Epidermal melanocyte (primary cell): ENCODE data around the gene GRM4.

Experiments used
- DNase-seq: peaks from one replicate; pipeline ENCODE4 v3.0.0; 2011; ENCODE audit warnings: low spot score; ENCODE audit not compliant: insufficient read length

The GRM4 gene

DNA sequence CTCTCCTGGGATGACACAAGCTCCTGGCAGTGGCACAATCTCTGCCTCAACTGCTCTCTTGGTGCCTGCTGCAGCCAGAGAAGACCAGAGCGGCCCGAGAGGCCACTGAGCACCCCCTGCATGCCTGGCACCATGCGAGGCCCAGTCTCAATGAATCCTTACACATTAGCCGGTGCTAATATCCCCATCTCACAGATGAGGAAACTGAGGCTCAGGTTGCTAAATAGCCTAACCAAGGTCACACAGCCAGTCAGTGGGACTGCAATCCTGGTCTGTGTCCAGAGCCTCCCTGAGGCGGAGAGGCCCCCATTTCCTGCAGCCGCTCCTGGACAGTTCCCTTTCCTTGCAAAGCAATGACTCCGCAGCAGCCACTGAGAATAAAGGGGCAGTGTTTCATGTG lies 81.2 kb downstream of the GRM4 start:
- no peak for DNase-seq

DNA sequence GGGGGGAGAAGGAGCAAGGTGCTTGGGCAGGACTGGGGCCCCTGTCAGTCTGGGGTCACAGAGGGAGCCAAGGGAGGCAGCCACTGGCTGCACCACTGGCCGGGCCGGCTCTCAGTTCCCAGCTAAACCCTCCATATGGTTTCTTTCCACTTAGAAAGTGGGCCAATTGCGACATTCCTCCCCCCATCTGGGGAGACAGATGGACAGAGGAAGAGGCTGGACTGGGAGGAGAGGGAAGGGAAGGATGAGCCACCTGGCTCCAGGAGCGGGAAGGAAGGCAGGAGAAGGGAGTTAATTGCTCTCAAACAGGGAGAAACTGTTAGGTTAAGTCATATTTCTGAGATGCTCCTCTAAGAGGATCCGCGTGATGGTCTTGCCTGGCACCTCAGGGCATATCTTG lies 82.2 kb downstream of the GRM4 start:
- DNase-seq = no peak

DNA sequence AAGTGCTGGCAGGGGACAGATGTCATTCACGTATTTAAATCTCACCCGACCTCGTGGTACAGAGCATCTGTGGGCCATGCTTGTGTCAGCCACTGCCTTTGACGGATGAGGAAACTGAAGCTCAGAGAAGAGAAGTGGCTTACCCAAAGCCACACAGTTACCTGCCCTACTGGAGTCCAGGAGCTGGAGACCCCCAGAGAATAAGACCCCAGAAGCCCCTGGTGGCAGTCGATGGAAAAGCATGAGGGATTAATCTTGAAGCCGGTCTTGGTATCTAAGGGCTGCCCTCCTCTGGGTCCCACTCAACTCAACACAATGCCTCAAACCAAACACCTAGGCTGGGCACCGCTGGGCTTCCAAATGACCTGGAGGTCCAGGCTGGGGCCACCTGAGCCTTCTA lies 83.1 kb downstream of the GRM4 start:
- no peak for DNase-seq

DNA sequence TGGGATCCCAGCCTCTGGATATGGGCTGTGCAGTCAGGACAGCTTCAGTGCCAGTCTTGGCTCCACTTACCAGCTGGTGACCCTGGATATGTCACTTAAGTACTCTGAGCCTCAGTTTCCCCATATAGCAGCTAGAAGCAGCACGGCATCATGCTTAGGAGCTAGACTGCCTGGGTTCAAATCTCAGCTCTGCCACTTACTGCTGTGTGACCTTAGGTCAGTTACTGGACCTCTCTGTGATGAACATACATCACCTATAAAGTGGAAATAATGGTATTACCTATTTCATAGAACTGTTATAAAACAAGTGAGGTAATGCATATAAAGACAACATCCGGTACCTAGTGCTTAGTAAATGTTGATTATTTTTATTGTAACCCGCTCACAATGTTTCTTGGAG lies 83.7 kb downstream of the GRM4 start:
- no peak for DNase-seq

DNA sequence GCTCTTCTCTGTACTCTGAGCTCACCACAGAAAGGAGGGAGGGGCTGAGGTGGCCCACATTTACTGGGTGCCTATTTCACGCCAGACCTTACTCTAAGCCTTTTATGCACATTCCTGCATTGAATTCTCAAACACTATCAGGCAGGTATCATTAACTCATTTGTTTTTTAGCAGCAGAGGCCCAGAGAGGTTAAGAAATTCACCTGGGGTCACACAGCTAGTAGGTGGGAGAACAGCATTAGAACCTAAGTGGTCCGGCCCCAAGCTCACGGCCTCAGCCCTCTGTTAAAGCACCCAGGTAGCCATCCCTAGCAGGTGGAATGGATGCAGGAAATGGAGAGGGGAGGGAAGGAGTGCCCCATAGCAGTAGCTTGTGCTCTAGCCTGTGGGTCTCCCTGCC lies 84.5 kb downstream of the GRM4 start:
- no peak for DNase-seq

DNA sequence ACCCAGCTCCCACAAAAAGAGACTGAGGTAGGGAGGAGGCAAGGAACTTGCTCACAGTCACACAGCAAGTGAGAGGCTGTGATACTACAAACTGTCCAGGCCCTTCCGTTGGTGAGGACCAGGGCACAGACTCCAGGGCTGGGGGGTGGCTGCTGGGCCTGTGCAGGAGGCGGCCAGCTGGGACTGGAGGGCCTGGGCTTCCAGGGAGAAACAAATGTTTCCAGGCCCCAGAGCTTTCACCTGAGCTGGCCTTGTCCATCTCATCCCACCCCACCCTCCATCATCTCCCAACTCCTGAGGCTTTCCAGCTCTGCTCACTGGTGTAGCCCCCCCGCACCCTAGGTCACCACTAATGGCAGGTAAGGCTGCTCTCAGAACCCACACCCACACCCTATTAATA lies 86.0 kb downstream of the GRM4 start:
- no peak for DNase-seq

DNA sequence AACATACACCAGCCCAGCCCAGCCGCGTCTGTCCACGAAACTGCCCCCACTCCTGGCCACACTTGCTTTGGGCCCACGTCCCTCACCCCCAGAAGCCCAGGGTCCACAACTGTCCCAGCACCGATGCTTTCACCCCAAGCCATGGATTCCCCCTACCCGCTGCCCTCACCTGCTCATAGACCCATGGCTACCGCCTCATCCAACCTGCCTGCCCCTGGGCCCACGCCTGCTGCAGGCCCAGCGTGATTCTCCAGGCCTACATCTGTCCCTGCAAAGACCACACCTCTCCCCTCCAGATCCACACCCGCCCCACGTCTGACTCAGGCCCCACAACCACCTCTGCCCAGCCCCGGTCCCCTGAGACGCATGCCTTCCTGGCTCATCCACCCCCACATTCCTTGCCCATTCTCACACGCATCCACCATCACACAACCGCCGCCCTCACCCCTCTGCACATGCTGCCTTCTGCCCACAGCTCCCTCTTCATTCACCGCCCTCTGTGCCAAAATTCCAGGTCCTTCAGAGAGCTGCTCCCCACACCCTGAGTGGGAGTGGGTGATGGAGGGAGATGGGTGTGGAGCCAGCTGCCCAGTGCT lies 86.7 kb downstream of the GRM4 start:
- no peak for DNase-seq

DNA sequence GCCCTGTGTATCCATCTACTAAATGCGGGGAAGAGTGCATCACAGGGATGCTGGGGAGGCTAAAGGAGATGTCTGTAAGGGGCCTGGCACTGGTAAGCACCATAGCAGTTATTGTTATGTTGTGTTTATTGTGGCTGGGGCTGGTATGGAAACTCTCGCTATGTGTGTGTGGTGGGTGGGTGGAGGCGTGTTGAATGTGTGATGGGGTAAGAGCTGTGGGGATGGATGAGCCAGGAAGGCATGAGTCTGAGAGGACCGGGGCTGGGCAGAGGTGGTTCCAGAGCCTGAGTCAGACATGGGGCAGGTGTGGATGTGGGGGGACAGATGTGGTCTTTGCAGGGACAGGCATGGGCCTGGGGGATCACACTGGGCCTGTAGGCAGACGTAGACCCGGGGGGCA lies 88.1 kb downstream of the GRM4 start:
- no peak for DNase-seq

DNA sequence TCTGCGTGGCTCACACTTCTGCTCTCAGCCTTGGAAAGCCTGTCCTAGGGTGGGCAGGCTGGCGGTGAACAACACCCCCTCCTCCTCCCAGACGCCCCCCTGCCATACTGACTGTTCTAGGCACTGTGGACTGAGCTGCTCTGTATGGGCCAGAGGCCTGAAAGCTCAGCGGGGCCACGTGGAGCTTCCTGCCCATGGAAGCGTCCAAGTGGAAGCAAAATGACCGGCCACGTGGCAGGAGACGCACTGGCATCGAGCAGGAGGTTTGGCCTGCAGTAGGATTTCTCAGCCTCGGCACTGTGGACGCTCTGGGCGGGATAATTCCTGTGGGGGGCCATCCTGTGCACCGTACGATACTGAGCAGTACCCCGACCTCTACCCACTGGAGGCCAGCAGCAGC lies 88.7 kb downstream of the GRM4 start:
- no peak for DNase-seq

DNA sequence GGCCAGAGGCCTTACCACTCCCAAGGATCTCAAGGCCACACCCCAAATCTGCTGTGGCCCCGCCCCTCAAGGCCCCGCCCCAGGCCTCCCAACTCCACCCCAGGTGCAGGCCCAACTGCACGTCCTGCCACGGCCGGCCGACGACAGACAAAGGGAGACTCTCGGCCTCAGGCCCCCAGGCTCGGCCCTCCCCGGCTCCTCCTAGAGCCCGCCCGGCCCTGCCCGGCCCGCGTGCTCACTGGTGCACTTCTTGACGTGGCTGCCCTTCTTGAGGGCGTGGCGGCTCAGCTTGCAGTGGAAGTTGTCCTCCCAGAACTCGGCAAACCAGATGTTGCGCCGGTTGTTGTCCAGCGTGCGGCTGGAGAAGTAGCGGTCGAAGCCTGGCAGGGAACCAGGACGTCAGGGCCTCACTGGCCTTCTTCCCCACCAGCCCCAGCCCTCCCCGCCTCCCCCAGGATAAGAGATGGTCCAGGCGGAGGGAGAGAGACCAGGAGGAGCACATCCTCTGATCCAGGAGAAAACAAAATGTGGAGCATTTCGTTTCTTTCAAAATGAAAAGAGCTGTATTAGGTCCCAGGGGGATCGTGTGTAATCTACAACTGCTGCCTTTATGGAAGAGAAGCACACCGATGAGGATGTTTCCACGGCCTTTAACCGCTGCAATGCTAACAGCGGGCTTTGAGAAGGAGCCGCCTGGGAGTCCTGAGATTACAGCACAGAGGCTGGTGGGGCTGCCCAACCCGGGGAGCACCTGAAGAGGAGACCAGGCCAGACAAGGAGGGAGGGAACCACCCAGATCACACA lies 89.4 kb downstream of the GRM4 start:
- peak; percentile 32 for DNase-seq

DNA sequence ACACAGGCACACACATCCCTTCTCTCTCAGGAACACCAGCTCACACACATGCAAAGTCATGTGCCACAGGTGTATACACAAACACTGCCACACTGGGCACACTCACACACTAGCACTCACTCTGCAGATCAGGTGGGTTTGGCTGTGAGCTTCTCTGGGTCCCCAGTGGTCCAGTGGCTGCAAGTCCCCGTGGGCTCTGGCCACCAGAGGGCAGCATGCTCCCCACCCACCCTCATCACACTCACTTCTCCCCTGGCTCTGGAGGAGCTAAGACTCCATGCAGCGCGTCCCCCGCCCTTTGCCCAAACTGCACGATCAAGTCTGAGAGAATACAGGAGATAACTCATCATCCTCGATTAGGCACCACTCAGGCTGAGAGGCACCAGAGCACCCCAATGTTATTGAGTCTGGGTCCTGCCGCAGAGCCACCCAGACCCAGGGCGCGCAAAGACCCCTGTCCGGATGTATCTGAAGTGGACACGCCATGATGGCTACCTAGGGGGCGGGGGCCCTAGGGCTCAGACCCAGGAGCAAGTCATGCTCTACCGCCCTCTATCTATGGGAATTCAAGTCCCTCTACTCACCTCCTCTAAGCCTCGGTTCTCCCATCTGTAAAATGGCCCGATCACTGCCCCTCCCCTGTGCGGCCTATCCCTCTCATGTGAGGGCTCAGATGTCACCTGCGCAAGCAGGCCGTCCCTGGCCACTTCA lies 90.5 kb downstream of the GRM4 start:
- DNase-seq = peak; percentile 43

DNA sequence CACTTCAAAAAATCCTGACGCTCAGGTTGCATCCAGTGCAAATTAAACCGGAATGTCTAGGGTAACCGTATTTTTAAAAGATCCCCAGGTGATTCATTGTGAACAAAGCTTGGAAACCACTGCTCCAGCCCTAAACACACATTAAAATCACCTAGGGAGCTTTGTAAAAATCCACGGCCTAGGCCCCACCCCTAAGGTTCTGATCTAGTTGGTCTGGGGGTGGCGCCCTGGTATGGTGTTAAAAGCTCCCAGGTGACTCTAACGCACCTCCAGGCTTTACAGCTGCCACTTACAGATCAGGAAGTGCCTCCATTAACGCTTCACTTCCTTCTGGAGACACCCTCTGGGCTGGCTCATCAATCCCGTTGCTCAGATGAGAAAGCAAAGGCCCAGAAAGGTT lies 92.2 kb downstream of the GRM4 start:
- DNase-seq = no peak

DNA sequence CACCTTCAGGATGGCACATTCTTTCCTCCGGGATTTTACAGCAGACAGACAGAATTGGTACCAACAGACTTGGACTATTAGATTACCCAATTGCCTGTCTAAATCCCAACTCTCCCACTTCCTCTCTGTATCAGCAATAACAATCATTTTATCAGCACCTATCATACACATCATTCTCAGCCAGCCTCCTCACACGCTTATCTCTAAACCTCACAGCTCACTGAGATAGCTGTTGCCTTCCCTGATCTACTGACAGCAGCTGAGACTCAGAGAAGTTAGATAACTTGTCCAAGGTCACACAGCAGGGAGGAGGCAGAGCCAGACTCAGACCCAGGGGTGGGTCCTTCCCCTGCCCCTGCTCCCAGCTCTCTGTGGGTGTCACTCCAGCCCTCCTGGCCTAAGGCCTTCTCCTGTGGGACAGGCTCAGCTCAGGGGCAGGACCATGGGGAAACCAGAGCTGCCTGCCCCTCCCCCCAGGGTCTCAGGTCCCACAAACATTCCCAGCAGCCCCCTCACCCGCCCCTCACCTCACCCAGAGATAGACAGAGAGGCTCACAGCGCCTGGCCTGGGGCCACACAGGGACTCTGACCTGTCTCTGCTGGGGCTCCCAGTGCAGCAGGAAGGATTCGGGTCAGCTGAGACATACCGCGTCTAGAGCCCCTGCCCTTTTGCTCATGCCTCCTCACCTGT lies 92.8 kb downstream of the GRM4 start:
- DNase-seq = no peak

DNA sequence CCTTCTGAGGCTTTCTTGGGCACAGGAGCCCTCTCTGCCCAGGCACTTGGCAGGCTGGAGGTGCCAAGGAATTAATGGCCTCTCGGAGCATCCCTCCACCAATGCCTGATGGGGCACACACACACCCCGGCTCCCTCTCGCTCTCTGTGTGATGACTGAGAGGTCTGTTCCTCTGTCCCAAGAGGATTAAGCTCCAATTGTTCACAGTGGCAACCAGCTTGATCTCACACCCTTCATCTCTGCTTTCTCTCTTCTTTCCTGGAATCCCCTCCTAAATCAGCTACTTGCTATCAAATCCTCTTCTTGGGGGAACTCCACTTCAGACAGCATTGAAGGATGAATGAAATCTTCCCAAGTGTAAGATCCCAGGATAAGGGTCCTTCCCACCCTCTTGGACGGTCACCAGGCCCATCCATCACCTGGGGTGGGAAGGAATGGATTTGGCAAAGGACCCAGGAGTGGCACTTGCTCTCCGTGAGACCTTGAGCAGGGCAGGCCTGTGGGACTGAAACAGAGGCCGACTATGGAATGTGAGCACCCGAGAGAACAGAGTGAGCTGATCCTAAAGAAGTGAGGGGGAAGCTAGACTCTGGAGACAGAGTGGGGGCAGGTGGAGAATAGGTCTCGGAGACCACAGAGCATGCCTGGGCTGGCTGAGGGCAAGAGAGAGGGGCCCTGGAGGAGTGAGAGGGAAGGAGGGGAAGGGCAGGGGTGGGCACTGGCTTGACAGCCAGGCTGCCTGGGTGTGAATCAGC lies 93.6 kb downstream of the GRM4 start:
- DNase-seq = no peak

DNA sequence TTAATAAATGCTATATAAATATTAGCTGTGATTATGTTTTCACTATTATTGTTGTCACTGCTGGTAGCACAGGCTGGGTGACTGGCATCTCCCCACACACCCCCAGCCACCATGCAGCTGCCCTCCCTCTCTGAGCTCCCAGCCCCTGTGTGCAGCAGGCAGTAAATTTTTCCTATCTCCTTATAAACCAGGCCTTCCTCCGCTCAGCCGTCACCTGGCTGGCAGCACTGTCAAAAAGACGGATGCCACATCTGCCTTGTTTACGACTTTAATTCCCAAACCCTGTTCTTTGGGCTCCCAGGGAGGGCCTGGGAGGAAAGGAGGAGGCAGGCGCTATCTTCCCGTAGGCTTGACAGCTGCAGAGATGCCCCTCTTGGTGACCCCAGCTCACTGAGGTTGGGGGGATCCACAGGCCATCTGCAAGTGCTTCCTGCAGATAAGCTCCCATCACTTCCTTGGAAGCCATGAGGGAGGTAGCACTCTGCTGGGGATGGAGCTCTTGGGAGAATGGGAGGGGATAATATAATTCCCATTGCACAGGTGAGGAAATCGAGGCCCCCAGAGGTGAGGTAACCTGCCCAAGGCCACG lies 94.5 kb downstream of the GRM4 start:
- DNase-seq = no peak

DNA sequence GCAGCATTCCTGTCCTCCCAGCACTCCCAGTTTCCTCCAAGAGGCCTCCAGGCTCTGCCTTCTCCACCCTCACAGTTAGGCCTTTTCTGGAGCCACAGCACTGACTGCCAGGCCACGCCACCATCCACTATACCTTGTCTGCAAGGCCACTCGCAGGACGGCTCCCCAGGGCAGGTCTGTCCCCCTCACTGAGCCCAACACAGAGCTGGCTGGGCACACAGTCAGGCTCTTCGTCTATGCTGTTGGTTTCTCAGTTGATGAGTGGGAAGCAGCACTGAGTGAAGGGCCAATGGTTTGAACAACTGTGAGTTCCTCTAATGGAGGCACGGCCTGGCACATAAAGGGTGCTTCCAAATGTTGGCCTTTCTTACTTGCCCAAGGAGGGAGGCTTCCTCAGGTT lies 95.2 kb downstream of the GRM4 start:
- DNase-seq = no peak

DNA sequence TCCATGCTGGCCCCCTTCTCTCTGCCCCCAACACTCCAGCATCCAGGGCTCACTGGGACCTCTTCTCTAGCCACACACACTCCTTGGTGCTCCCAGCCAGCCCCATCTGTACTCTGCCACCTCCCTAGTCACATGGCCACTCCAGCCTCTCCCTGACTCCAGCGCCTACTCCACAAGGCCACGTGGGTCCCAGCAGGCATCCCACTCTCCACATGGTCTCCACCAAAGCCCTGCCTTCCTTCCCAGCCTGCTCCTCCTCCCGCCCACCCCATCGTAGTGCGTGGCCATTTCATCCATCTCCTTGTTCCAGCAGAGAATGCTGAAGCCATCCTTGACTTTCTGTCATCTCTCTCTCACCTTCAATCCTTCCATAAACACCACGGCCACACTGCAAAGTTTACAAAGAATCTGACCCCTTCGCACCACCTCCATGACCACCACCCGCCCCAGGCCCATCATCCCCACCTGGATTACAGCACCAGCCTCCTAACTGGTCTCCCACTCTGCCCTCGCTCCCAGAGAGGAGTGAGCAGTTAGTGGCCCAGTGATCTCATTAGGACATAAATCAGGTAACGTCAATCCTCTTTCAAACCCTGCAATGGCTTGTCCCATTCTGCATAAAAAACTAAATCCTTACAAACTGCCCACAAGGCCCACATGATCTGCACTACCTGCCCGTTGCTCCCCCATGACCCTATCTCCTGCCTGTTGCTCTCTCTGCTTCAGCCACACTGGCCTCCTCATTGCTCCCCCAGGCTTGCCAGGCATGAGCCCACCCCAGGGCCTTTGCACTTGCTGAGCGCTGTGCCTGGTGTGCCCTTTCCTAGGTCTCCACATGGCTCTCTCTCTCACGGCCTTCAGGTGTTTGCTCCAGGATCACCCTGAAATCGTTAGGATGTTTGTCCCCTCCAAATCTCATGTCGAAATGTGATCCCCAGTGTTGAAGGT lies 96.2 kb downstream of the GRM4 start:
- DNase-seq = no peak

DNA sequence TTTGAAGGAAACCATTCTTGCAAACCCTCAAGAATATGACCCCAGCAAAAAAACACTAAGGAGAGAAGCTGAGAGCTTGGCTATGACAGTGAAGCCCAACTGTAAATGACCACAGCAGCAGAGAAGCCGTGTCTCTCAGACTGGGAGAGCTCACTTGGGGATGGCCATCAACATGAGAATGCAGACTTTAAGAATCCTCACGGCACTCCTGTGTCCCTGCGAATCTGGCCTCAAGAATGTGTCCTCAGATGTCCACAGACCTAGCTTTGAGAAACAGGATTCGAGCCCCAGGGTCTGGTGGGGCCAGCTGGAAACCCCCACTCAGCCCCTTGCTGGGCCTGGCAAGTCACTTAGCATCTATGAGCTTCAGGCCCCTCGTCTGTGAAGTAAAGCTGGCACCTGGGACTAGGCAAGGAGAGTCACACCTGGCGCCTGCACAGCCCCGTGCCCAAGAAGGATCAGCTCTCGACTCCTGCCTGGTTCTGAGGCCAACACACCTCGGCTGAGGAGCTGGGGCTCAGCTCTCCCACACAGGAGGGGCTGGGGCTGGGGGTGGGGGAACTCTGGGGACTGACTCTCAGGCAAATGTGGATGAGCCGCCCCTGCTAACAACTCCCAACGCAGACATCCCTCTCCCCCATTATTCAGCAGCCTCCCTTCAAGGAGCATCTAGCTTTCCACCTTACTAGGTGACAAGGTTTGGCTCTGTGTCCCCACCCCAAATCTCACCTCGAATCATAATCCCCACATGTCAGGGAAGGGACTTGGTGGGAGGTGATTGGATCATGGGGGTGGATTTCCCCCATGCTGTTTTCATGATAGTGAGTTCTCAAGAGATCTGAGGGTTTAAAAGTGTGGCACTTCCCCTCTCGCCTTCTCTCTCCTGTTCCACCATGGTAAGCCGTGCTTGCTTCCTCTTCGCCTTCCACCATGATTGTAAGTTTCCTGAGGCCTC lies 97.7 kb downstream of the GRM4 start:
- no peak for DNase-seq

DNA sequence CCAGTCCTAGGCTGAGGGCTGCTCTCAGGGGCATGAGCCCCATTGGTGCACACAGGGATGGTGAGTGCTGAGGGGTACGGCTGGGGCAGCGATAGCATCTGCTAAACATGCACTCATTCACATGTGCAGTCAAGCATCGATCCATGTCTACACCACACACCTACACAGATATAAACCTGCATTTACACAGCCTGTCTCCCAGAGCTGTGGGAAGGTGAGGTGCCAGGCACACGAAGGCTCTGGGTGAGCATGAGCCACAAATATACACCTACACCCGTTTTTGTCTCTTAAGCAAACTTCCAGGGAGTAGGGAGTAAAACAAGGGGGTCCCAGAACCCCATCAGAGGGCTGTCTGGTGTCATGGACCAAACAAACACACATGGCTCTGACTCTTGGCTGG lies 99.3 kb downstream of the GRM4 start:
- no peak for DNase-seq
